Suppressor macrophage treated with lipopolysaccharide for 4 hours (primary cell): ENCODE measurements around the gene RTL10.

Experiments
- DNase-seq: peaks from one replicate; pipeline ENCODE4 v3.0.0-alpha.2; 2020

Gene RTL10

DNA sequence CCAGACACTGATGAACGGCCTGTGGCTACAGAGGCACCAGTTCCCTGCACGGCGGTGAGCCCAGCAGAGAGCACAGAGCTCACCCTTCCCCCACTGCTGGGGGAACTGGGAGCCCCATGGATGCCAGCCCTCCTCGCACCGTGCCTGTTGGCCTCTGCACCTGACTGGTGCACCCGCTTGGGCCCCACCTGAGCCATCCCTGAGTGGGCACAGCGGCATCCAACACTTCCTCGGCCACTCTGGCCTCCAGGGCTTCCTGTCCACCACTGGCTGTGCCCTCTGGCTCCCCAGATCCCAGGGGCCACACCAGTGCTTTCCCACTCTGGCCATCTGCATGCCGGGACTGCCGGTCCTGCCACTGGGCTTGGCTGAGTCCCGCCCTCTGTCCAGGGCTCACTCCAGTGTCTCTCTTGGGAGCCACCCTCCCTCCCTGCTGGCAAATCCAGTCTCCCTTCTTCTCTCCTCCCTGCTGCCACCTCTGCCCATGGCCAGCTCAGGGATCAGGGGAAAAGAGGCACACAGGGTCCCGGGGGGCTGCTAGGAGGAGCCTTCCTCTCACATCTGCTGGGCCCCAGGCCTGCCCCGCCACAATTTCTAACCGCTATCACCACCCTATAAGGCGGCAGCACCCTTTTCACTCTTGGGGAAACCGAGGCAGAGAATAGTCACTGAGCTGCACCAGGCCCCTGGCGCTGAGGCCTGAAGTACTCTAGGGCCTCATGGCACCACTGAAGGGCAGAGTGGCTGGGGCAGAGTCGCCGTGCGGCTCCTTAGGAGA lies 33.0 kb downstream of the RTL10 start:
- no peak for DNase-seq

- no peak for DNase-seq
Measured at GRCh38 chr22:19820880-19821522, 33.7 kb downstream of the RTL10 start.

- no peak for DNase-seq
Measured at GRCh38 chr22:19819911-19820879, 34.5 kb downstream of the RTL10 start.

GRCh38 chr22:19819208-19819910 lies 35.3 kb downstream of the RTL10 start:
- DNase-seq, result no peak

DNA sequence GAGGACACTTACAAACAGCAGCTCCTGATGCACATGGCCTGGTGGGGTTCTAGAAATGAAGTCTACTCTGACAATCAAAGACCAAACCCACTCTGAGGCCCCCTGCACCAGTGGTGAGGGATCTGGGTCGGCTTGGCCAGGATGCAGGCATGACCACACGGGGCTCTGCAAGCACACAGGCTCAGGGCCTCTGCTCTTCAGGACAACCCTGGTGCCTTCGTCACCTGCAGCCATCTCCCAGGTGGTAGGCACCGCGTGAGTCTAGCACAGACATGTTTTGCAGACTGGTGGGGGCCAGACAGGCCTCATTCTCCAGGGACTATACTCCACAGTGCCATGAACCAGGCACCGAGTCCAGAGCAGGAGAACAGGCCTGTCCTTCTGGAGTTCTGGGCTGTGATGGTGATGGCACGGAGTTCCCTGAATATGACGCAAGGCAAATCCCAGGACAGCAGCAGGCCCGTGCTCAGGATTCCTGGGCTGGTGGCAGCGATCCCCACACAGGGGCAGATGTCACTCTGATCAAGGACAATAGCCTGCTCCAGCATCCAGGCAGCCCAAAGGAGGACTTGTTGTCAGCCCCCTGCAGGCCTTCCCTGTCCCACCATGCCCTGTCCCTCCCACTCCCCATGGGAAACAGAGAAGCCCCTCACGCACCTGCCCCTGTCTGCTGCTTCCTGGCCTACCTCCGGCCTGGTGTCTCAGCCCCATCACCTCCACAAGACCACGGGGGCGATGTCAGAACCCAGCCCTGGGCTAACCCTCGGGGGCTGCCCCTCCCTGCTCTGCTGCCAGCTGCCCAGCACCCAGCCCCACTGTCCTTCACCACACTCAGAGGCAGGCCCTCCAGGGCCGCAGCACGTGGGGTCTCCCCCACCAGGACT lies 36.1 kb downstream of the RTL10 start:
- DNase-seq, result no peak

DNA sequence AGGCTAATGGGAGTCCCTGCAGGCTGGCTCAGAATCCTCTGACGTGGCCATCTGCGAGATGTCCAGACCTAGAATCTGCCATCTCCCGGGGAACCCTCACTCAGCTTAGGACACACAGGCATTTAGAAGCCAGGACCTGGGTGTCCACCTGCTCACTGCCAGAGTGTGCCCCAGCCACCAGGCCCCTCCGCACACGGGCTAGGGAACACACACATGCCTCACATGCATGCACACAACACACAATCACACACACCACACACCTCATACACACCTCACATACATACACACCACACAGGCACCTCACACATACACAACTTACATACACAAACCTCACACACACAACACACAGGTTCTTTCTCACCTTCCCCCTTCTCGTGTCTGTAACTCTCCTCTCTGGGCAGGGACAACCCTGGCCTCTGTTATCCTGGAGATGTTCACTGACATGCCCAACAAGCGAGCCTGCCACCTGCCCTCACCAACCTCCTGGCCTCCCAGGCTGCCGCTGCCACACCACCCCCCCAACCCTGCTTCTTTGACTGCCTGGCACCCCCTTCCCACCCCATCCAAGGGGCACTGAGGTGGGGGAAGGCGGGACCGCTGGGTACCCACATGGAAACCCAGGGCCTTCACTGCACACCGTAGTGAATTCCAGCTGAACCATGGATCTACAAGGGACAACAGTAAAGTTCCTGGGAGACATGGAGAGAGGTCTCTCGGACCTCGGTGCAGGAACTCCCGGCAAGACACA lies 38.1 kb downstream of the RTL10 start:
- DNase-seq, result no peak

DNA sequence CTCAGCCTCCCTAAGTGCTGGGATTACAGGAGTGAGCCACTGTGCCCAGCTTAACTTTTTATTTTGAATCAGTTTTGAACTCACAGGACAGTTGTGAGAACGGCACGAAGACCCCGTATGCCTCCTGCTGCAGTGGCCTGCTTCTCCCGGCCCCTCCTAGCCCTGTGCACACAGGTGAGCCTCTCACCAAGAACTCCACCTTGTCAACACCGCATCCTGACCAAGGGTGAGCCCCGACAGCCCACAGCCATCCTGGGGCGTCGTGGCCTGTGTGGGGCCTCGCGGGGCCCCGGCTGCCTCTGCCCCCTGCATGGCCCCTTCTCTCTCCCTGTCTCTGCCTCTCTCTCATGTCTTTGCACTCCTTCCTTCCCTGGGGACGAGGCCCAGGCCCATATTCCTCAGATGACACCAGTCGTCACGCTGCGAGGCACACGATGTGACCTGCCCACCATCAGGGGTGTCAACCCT lies 38.8 kb downstream of the RTL10 start:
- no peak for DNase-seq

DNA sequence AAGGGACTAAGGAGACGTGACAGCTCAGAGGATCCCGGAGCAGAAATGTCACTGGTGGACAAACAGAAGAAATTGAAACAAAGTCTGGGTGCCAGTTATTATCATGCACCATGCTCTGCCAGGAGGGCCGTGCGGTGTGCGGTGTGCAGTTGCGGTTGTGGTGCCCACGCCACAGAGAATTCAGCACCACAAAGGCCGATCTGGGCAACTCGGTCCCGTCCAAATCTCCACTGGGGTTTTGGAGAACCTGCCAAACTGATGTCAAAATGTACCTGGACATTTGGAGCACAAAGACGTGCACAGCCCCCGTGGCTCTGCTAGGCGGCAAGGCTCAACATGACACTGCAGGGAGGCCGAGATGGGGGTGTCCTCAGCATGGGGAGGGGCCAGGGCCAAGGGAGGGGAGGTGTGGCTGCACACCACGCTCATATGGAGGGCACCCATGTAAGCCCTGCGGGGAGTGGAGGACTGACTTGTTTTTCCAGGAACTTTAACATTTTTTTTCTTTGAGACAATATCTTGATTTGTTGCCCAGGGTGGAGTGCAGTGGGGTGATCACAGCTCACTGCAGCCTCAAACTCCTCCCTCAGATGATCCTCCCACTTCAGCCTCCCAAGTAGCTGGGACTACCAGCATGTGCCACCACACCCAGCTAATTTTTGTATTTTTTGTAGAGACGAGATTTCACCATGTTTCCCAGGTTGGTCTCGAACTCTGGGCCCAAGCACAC lies 39.4 kb downstream of the RTL10 start:
- no peak for DNase-seq

GRCh38 chr22:19814428-19814827 lies 40.2 kb downstream of the RTL10 start:
- DNase-seq, result no peak

DNA sequence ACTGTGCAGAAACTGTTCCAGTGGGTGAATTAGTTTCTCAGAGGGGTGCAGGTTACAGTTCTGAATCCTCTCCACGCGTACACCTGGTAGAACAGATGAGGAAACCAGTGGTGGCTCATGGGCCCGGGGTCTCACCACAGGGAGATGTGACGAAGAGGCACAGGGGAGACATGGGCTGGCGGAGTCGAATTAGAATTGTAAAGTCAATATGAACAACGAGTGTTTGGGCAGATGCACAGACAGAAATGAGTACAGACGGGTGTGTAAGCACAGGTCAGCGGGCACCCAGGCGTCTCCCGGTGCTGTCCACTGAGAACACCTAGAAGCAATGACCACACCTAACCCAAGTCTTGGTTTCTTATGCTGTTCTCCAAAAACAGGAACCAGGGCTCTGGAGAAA lies 41.8 kb downstream of the RTL10 start:
- no peak for DNase-seq

- DNase-seq, result no peak
Measured at GRCh38 chr22:19811811-19812771, 42.6 kb downstream of the RTL10 start.

DNA sequence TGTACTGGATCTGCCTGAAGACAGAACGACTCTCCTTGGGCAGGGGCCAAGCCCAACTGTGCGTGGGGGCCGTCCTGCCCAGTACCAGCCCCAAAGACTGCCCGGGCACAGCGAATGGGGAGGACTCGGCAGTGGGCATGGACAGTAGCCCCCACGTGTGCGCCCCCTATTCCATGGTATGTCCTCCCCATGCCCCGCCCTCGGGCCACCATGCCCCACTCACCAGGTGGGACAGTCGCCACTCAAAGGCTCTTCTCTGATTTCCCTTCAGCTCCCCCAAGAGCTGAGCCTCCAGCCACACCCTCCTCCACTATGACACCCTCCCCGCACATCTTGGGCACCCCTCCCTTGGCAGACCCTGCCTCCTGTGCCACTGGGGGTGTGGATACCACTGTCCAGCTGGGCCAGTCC lies 43.5 kb downstream of the RTL10 start:
- DNase-seq, result no peak

GRCh38 chr22:19810381-19811201 lies 44.1 kb downstream of the RTL10 start:
- no peak for DNase-seq

DNA sequence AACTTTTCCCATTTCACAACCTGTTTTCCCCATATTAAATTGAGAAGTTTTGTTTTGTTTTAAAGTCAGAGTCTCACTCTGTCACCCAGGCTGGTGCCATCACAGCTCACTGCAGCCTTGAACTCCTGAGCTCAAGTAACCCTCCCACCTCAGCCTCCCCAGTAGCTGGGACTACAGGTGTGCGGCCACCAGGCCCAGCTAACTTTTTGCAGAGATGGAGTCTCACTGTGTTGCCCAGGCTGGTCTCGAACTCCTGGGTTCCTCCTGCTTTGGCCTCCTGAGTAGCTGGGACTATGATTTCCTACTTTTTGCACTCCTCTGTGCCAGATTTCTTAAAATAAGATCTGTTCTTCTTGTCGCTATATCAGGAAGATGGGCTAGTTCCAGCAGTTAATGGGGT lies 44.9 kb downstream of the RTL10 start:
- no peak for DNase-seq

GRCh38 chr22:19808873-19809478 lies 45.7 kb downstream of the RTL10 start:
- DNase-seq, result no peak

- DNase-seq, result no peak
Measured at GRCh38 chr22:19807914-19808872, 46.5 kb downstream of the RTL10 start.
